ENCODE data around the gene MEF2C. TPM values are rescaled to one million over a fixed set of nuclear protein-coding genes. Genes with fewer than 3 reads are reported as not detected.
"Not testable (repeated sequence)": the region's sequence is repeated elsewhere in the genome, so short reads cannot be mapped to it uniquely, and the experiment has no call there.

MEF2C gene
- total and polyA plus RNA-seq, 7 donors, result 2.8 to 51.4 (median 32.1) TPM

DNA sequence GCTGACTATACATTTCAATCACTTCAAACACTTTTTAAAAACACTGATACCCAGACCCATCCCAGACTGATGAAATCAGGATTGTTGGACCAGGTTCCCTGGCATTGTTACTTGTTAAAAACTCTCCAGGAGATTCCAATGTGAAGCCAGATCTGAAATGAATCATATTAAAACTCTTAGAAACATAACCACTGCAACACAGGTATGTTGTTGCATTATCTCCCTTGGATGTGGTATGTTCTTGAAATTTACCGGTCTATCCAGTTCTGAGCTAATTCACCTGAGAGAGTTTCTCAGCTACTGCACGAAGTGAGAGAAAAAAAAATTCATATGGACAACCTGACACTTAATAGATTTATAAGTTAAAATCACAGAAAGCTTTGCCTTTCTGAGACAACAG, 21.8 kb downstream of the MEF2C start:
- Histone ChIP-seq H3K27ac (no peak overlapping the region), H3K27me3 (no peaks in the 10 kb centered on the region), H3K9me3 (peaks cover 0 to 5% (median 0%) of the 10 kb centered on the region in 4 donors), H3K36me3 (peaks cover 0 to 4% (median 0%) of the 10 kb centered on the region in 4 donors), H3K4me1 (peaks cover 0 to 9% (median 2%) of the 10 kb centered on the region in 4 donors), H3K4me3 (no peak overlapping the region)
- intact Hi-C loops (cut with DNase I), result no loop called here
- no peak for DNase-seq
- 86 to 90% methylated on average over 2 of the region's 2 CpGs for WGBS, 2 donors
- TF ChIP-seq, protein P1, sequence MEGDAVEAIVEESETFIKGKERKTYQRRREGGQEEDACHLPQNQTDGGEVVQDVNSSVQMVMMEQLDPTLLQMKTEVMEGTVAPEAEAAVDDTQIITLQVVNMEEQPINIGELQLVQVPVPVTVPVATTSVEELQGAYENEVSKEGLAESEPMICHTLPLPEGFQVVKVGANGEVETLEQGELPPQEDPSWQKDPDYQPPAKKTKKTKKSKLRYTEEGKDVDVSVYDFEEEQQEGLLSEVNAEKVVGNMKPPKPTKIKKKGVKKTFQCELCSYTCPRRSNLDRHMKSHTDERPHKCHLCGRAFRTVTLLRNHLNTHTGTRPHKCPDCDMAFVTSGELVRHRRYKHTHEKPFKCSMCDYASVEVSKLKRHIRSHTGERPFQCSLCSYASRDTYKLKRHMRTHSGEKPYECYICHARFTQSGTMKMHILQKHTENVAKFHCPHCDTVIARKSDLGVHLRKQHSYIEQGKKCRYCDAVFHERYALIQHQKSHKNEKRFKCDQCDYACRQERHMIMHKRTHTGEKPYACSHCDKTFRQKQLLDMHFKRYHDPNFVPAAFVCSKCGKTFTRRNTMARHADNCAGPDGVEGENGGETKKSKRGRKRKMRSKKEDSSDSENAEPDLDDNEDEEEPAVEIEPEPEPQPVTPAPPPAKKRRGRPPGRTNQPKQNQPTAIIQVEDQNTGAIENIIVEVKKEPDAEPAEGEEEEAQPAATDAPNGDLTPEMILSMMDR (IDR thresholded peaks at IDR 0.05), result no peak
- no peak for TF ChIP-seq POLR2A (IDR thresholded peaks at IDR 0.05)
- TF ChIP-seq EP300 (IDR thresholded peaks at IDR 0.05), result no peak
- TF ChIP-seq POLR2AphosphoS5 (IDR thresholded peaks at IDR 0.05), result no peak

DNA sequence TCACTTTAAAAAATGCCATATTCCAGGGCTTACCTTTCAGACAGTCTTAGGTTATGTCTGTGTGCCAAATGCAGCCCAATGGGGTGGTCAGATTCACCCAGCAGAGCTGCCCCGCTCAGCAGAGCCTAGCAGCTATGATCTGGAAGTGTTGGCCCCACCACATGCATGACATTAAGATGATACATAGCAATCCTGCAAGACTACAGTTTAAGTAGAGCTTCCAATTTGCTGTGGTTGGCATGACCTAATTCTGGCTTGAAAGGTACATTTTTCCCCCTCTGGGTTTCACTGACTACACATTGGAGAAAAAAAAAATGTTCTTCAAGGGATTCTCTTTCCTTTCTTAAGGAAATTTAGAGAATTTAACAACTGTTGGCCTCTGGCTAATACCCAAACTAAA, 22.5 kb downstream of the MEF2C start:
- Histone ChIP-seq H3K4me3 (no peak overlapping the region), H3K27me3 (no peaks in the 10 kb centered on the region), H3K27ac (no peak overlapping the region), H3K36me3 (peaks cover 0 to 4% (median 0%) of the 10 kb centered on the region in 4 donors), H3K9me3 (peaks cover 0 to 5% (median 0%) of the 10 kb centered on the region in 4 donors), H3K4me1 (peaks cover 0 to 9% (median 2%) of the 10 kb centered on the region in 4 donors)
- intact Hi-C loops (cut with DNase I), result no loop called here
- TF ChIP-seq, protein P1 (IDR thresholded peaks at IDR 0.05), result no peak
- TF ChIP-seq POLR2AphosphoS5 (IDR thresholded peaks at IDR 0.05) (no peak), POLR2A (IDR thresholded peaks at IDR 0.05) (no peak), EP300 (IDR thresholded peaks at IDR 0.05) (no peak)
- 97 to 99% methylated on average over 1 of the region's 1 CpG for WGBS, 2 donors
- DNase-seq, result no peak

DNA sequence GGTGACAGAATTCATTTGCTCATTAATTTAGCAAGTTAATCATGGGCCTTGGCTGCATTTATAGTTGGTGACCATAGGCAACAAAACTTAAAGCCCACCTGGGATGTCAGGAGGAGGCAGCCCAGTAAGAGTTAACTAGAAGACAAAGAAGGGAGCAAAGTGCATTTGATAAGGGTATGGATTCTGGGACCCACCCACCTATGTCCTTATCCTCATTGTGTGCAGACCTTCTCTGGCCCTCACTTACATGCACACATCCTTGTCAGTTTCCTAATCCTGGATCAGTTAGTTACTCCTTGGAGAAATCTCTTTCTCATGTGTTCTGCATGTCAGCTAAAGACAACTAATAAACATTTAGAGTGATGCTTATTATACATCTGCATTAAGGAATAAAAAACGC, 24.6 kb downstream of the MEF2C start:
- no peak for TF ChIP-seq EP300 (IDR thresholded peaks at IDR 0.05)
- TF ChIP-seq POLR2A (IDR thresholded peaks at IDR 0.05), result no peak
- TF ChIP-seq POLR2AphosphoS5 (IDR thresholded peaks at IDR 0.05), result no peak
- TF ChIP-seq, protein P1 (IDR thresholded peaks at IDR 0.05), result no peak
- intact Hi-C loops (cut with DNase I), result no loop called here
- WGBS, 2 donors, result 75 to 84% methylated on average over 1 of the region's 1 CpG

DNA sequence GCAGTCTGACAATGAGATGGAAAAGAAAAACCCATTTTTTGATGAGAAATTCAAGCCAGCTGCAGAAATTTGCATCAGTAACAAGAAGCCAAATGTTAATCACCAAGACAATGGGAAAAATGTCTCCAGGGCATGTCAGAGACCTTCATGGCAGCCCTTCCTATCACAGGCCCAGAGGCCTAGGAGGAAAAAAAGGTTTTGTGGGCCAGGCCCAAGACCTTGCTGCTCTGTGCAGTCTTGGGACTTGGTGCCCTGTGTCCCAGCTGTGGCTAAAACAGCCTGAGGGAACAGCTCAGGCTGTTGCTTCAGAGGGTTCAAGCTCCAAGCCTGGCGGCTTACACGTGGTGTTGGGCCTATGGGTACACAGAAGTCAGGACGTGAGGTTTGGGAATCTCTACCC, 26.6 kb downstream of the MEF2C start:
- H3K4me3 ChIP-seq; H3K27ac ChIP-seq; H3K9me3 ChIP-seq; DNase-seq; intact Hi-C loops (cut with DNase I); H3K4me1 ChIP-seq; H3K27me3 ChIP-seq; H3K36me3 ChIP-seq: not testable (repeated sequence)
- WGBS, 2 donors, result 62 to 80% methylated on average over 3 of the region's 3 CpGs

More for the DNA sequence above, 24.6 kb downstream of the MEF2C start:
- peaks cover 0 to 4% (median 0%) of the 10 kb centered on the region in 4 donors for H3K36me3 ChIP-seq
- H3K4me3 ChIP-seq, result no peak overlapping the region
- H3K27me3 ChIP-seq, result no peaks in the 10 kb centered on the region
- no peak overlapping the region for H3K27ac ChIP-seq
- DNase-seq, result no peak
- peaks cover 0 to 9% (median 2%) of the 10 kb centered on the region in 4 donors for H3K4me1 ChIP-seq
- H3K9me3 ChIP-seq, result peaks cover 0 to 5% (median 0%) of the 10 kb centered on the region in 4 donors

DNA sequence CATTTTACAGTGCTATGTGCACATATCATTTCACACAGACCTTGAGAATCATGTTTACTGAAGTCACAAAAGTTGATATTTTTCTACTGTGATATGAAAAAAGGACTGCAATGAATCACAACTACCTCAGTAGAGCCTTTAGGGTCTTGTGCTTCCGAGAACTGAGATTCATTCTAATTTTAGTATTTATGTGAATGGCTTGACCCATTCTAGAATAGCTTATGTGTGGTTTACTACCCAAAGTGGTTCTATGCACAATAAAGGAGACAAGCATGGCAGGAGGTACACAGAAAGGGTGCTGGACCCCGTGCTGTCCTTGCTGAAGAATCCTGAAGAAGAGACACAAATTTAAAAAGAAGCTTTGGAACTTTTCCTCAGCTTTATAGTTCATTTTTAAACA, 28.2 kb downstream of the MEF2C start:
- Histone ChIP-seq H3K4me1 (no peaks in the 10 kb centered on the region), H3K27ac (no peak overlapping the region), H3K27me3 (no peaks in the 10 kb centered on the region), H3K9me3 (peaks cover 0 to 5% (median 0%) of the 10 kb centered on the region in 4 donors), H3K4me3 (no peak overlapping the region), H3K36me3 (peaks cover 0 to 4% (median 0%) of the 10 kb centered on the region in 4 donors)
- DNase-seq, result no peak
- intact Hi-C loops (cut with DNase I), result no loop called here
- TF ChIP-seq POLR2A (IDR thresholded peaks at IDR 0.05) (no peak), POLR2AphosphoS5 (IDR thresholded peaks at IDR 0.05) (no peak), EP300 (IDR thresholded peaks at IDR 0.05) (no peak)
- TF ChIP-seq, protein P1 (IDR thresholded peaks at IDR 0.05), result no peak
- WGBS, 2 donors, result 85 to 86% methylated on average over 2 of the region's 2 CpGs

Data from sigmoid colon (tissue), 7 donors.